ENCODE data around the gene ZPBP2. TPM values are rescaled to one million over a fixed set of nuclear protein-coding genes. Genes with fewer than 3 reads are reported as not detected.

The ZPBP2 gene
- polyA plus RNA-seq, 1 donor from 2014 or later = not detected

GRCh38 chr17:39861235-39861634 is 6.8 kb upstream of the ZPBP2 start:
- Histone ChIP-seq H4K20me1 (ENCODE audit: insufficient read depth) (no peaks in the 10 kb centered on the region), H2AFZ (ENCODE audit: low read depth, low read length) (no peak overlapping the region), H3K4me2 (ENCODE audit: low read length) (no peak overlapping the region), H3K27ac (ENCODE audit: low read length) (no peak overlapping the region), H3K9me2 (ENCODE audit: insufficient read depth, low read length) (no peaks in the 10 kb centered on the region), H3K4me3 (ENCODE audit: low read length) (no peak overlapping the region), H3K9me3 (ENCODE audit: low read length) (no peaks in the 10 kb centered on the region), H3K27me3 (ENCODE audit: insufficient read depth, low read depth, low read length) (peaks cover 48% of the 10 kb centered on the region), H3K9ac (ENCODE audit: low read length) (no peak overlapping the region), H3F3A (ENCODE audit: insufficient read depth, low read length, poor library complexity, severe bottlenecking) (no peaks in the 10 kb centered on the region), H3K36me3 (ENCODE audit: insufficient read depth, low read length) (no peaks in the 10 kb centered on the region), H3K79me2 (replicated peaks; ENCODE audit: insufficient read depth, low read length) (no peaks in the 10 kb centered on the region)
- no peak for TF ChIP-seq EZH2 (IDR thresholded peaks at IDR 0.05; ENCODE audit: borderline replicate concordance, insufficient read depth, low read length, poor library complexity, severe bottlenecking)
- no peak for TF ChIP-seq POLR2AphosphoS5 (IDR thresholded peaks at IDR 0.05)
- TF ChIP-seq MXI1 (conservative IDR thresholded peaks at IDR 0.05; ENCODE audit: poor library complexity, severe bottlenecking) = no peak
- no peak for TF ChIP-seq SMC3 (conservative IDR thresholded peaks at IDR 0.05; ENCODE audit: poor library complexity)
- no peak for TF ChIP-seq TAF1 (IDR thresholded peaks at IDR 0.05; ENCODE audit: low read depth)
- TF ChIP-seq CTCF (IDR thresholded peaks at IDR 0.05; ENCODE audit: poor library complexity, severe bottlenecking) = no peak
- TF ChIP-seq RAD21 (conservative IDR thresholded peaks at IDR 0.05) = no peak
- no peak for TF ChIP-seq REST (IDR thresholded peaks at IDR 0.05; ENCODE audit: borderline replicate concordance)
- TF ChIP-seq EP300 (conservative IDR thresholded peaks at IDR 0.05; ENCODE audit: poor library complexity, severe bottlenecking) = no peak

GRCh38 chr17:39863244-39863917 is 4.6 kb upstream of the ZPBP2 start:
- TF ChIP-seq REST (IDR thresholded peaks at IDR 0.05; ENCODE audit: borderline replicate concordance) = no peak
- TF ChIP-seq EP300 (conservative IDR thresholded peaks at IDR 0.05; ENCODE audit: poor library complexity, severe bottlenecking) = no peak
- TF ChIP-seq TAF1 (IDR thresholded peaks at IDR 0.05; ENCODE audit: low read depth) = no peak
- no peak for TF ChIP-seq MXI1 (conservative IDR thresholded peaks at IDR 0.05; ENCODE audit: poor library complexity, severe bottlenecking)
- TF ChIP-seq POLR2AphosphoS5 (IDR thresholded peaks at IDR 0.05) = no peak
- TF ChIP-seq EZH2 (IDR thresholded peaks at IDR 0.05; ENCODE audit: borderline replicate concordance, insufficient read depth, low read length, poor library complexity, severe bottlenecking) = no peak
- no peak for TF ChIP-seq RAD21 (conservative IDR thresholded peaks at IDR 0.05)
- TF ChIP-seq CTCF (IDR thresholded peaks at IDR 0.05; ENCODE audit: poor library complexity, severe bottlenecking) = no peak
- no peak for TF ChIP-seq SMC3 (conservative IDR thresholded peaks at IDR 0.05; ENCODE audit: poor library complexity)
- Histone ChIP-seq H3K9me2 (ENCODE audit: insufficient read depth, low read length) (no peaks in the 10 kb centered on the region), H3K27me3 (ENCODE audit: insufficient read depth, low read depth, low read length) (peaks cover 57% of the 10 kb centered on the region), H3F3A (ENCODE audit: insufficient read depth, low read length, poor library complexity, severe bottlenecking) (no peaks in the 10 kb centered on the region), H3K27ac (ENCODE audit: low read length) (no peak overlapping the region), H3K36me3 (ENCODE audit: insufficient read depth, low read length) (no peaks in the 10 kb centered on the region), H3K4me3 (ENCODE audit: low read length) (peak overlapping the region; percentile 62), H2AFZ (ENCODE audit: low read depth, low read length) (no peak overlapping the region), H3K79me2 (replicated peaks; ENCODE audit: insufficient read depth, low read length) (no peaks in the 10 kb centered on the region), H3K9ac (ENCODE audit: low read length) (no peak overlapping the region), H3K4me2 (ENCODE audit: low read length) (no peak overlapping the region), H4K20me1 (ENCODE audit: insufficient read depth) (no peaks in the 10 kb centered on the region), H3K9me3 (ENCODE audit: low read length) (no peaks in the 10 kb centered on the region)

All from neural cell (in vitro differentiated cells).